ENCODE measurements around the gene CCDC91.

DNA sequence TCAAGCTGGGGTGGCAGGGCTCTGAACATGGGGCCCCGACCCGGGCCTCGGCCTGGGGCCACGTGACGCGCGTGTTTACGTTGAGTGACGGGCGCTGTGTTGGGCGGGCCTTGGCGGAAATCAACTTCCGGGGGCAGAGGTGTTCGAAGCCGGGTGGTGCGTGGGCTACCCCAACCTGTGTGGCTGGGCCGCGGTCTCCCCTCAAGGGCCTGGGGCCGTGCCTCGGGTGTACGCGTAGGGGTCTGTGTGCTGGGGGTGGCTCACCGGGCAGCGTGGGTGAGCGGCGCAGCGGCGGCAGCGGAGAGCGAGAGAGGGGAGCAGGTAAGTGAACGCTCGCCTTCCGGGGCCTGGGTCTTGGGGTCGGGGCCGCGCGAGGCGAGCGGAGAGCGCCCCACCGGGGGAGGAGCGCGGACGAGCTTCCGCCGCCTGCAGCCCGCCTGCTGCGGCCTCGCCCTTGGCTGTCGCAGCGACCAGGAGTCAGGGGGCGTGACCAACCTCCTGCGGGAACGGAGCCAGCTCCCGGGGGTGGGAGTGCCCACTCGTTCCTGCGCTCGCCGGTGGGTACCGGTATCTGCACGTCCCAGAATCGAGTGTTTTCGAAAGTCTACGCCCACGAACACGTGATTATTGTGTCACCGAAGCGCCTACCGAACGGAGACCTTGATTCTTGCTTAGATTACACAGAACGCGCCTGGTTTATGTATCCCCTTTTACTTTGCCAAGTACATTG, at the start of gene CCDC91:
- TF ChIP-seq TOX (CRISPR knock-in tag; IDR thresholded peaks at IDR 0.05; ENCODE audit: borderline replicate concordance) (no peak), RARB (CRISPR knock-in tag; IDR thresholded peaks at IDR 0.05) (no peak), ARNTL (CRISPR knock-in tag; IDR thresholded peaks at IDR 0.05; ENCODE audit: borderline replicate concordance, low read depth) (no peak), ESRRG (CRISPR knock-in tag; IDR thresholded peaks at IDR 0.05) (no peak), ZNF70 (CRISPR knock-in tag; IDR thresholded peaks at IDR 0.05) (no peak), SNAI2 (CRISPR knock-in tag; IDR thresholded peaks at IDR 0.05) (no peak)
- TF ChIP-seq, protein P1, sequence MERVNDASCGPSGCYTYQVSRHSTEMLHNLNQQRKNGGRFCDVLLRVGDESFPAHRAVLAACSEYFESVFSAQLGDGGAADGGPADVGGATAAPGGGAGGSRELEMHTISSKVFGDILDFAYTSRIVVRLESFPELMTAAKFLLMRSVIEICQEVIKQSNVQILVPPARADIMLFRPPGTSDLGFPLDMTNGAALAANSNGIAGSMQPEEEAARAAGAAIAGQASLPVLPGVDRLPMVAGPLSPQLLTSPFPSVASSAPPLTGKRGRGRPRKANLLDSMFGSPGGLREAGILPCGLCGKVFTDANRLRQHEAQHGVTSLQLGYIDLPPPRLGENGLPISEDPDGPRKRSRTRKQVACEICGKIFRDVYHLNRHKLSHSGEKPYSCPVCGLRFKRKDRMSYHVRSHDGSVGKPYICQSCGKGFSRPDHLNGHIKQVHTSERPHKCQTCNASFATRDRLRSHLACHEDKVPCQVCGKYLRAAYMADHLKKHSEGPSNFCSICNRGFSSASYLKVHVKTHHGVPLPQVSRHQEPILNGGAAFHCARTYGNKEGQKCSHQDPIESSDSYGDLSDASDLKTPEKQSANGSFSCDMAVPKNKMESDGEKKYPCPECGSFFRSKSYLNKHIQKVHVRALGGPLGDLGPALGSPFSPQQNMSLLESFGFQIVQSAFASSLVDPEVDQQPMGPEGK (CRISPR knock-in tag; IDR thresholded peaks at IDR 0.05; ENCODE audit: borderline replicate concordance), result no peak
- TF ChIP-seq, protein P2, sequence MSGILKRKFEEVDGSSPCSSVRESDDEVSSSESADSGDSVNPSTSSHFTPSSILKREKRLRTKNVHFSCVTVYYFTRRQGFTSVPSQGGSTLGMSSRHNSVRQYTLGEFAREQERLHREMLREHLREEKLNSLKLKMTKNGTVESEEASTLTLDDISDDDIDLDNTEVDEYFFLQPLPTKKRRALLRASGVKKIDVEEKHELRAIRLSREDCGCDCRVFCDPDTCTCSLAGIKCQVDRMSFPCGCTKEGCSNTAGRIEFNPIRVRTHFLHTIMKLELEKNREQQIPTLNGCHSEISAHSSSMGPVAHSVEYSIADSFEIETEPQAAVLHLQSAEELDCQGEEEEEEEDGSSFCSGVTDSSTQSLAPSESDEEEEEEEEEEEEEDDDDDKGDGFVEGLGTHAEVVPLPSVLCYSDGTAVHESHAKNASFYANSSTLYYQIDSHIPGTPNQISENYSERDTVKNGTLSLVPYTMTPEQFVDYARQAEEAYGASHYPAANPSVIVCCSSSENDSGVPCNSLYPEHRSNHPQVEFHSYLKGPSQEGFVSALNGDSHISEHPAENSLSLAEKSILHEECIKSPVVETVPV (CRISPR knock-in tag; IDR thresholded peaks at IDR 0.05), result no peak
- TF ChIP-seq, protein P3, sequence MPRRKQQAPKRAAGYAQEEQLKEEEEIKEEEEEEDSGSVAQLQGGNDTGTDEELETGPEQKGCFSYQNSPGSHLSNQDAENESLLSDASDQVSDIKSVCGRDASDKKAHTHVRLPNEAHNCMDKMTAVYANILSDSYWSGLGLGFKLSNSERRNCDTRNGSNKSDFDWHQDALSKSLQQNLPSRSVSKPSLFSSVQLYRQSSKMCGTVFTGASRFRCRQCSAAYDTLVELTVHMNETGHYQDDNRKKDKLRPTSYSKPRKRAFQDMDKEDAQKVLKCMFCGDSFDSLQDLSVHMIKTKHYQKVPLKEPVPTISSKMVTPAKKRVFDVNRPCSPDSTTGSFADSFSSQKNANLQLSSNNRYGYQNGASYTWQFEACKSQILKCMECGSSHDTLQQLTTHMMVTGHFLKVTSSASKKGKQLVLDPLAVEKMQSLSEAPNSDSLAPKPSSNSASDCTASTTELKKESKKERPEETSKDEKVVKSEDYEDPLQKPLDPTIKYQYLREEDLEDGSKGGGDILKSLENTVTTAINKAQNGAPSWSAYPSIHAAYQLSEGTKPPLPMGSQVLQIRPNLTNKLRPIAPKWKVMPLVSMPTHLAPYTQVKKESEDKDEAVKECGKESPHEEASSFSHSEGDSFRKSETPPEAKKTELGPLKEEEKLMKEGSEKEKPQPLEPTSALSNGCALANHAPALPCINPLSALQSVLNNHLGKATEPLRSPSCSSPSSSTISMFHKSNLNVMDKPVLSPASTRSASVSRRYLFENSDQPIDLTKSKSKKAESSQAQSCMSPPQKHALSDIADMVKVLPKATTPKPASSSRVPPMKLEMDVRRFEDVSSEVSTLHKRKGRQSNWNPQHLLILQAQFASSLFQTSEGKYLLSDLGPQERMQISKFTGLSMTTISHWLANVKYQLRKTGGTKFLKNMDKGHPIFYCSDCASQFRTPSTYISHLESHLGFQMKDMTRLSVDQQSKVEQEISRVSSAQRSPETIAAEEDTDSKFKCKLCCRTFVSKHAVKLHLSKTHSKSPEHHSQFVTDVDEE (CRISPR knock-in tag; IDR thresholded peaks at IDR 0.05), result no peak; the same call in 1 of the 2 replicates

Measured in SK-N-SH treated with all-trans-retinoic acid at 6 μM for 48 hours (cell line).